ENCODE data around the gene BRME1.

BRME1 gene

GRCh38 chr19:13835791-13836723, 69.9 kb downstream of the BRME1 start:
- Histone ChIP-seq H3K4me1 (ENCODE audit: control insufficient read depth, insufficient read depth, low read length) (peaks cover 8% of the 10 kb centered on the region), H3K9me3 (ENCODE audit: control insufficient read depth, insufficient read depth, low read length) (no peaks in the 10 kb centered on the region), H3K27ac (ENCODE audit: low read length) (no peak overlapping the region), H3K4me3 (ENCODE audit: low read length) (no peak overlapping the region), H3K36me3 (ENCODE audit: control insufficient read depth, insufficient read depth, low read length) (no peaks in the 10 kb centered on the region), H3K27me3 (ENCODE audit: control insufficient read depth, insufficient read depth, low read length) (no peaks in the 10 kb centered on the region)
- no peak for DNase-seq (ENCODE audit: low read depth, low spot score)
- whole genome bisulfite sequencing (ENCODE audit: insufficient coverage, insufficient read length), result no CpG with 5 or more reads among the region's 21 CpGs

DNA sequence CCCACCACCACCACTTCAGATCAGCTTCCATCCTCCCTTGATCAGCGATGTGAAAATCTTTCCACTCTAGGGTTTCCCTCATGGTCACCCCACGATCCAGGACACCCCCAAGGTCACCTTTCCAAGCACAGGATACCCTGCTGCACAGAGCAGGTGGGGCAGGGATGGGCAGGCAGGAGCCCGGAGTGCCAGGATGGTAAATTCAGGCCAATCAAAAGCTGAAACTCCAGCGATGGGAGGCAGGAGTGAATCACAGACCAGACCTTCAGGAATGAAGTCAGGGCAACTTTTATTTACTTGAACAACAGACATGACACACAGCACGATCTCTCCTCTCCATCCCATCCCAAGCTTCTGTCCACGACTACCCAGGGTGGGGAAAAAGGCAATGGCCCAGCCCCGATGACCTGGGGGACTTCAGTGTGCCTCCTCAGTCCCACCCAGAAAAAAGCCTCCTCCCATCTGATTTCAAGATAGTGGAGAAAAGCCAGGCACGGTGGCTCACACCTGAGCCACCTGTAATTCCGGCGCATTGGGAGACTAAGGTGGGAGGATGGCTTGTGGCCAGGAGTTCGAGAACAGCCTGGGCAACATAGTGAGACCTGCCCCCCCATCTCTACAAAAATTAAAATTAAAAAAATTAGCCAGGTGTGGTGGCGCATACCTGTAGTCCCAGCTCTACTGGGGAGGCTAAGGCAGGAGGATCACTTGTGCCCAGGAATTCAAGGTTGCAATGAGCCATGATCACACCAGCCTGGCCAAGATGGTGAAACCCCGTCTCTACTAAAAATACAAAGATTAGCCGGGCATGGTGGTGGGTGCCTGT, 71.5 kb downstream of the BRME1 start:
- no peak overlapping the region for H3K27ac ChIP-seq (ENCODE audit: low read length)
- no peak for DNase-seq (ENCODE audit: low read depth, low spot score)

DNA sequence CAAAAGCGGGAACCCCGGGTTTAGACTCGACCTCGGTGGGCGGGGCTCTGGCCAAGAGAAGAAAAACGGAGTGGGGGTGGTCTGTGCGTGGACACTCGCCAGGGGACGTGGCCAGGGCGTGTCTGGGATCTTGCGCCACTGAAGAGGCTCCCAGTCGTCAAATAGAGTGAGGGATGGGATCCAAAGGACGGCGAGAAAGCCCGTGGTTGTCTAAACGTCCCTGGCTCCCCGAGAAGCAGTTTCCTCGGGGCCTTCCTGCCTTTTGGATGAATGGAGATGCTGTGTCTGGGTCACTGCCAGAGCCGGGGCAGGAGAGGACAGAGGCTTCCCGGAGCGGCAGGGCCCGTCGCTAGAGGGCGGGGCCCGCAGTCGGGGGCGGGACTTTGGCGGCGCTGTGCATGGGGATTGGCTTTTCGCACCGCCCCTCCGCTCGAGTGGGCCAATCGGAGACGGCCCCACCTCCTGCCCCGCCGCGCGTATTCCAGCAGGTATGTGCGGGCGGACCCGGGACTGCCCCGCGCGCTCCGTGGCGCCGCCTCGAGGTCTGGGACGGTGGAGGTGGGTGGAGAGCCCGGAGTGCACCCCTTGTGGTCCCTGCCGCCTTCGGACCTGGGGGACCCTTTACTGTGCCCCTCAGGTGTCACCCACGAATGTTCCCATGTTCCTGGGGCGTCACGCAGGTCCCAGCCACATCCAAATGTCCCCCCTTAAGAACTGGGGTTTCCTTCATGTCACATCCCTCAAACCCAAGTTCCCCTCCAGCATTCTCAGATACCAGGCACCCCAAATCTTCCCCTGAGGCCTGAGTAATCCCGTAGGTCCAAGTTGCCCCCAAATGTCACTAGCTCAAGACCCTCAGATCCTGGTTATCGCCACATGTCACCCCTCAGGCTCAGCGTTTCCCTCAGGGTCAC, 72.3 kb downstream of the BRME1 start:
- Histone ChIP-seq H3K27me3 (ENCODE audit: control insufficient read depth, insufficient read depth, low read length) (no peaks in the 10 kb centered on the region), H3K36me3 (ENCODE audit: control insufficient read depth, insufficient read depth, low read length) (peaks cover 11% of the 10 kb centered on the region; the same call in 1 of the 2 replicates), H3K4me1 (ENCODE audit: control insufficient read depth, insufficient read depth, low read length) (peaks cover 3% of the 10 kb centered on the region), H3K4me3 (ENCODE audit: low read length) (peak overlapping the region; percentile 24; the same call in 1 of the 2 replicates), H3K27ac (ENCODE audit: low read length) (no peak overlapping the region), H3K9me3 (ENCODE audit: control insufficient read depth, insufficient read depth, low read length) (no peaks in the 10 kb centered on the region)
- DNase-seq (ENCODE audit: low read depth, low spot score), result no peak
- WGBS (ENCODE audit: insufficient coverage, insufficient read length), result no CpG with 5 or more reads among the region's 59 CpGs

More for the DNA sequence above, 71.5 kb downstream of the BRME1 start:
- no peak overlapping the region for H3K4me3 ChIP-seq (ENCODE audit: low read length)
- no peaks in the 10 kb centered on the region for H3K9me3 ChIP-seq (ENCODE audit: control insufficient read depth, insufficient read depth, low read length)
- no CpG with 5 or more reads among the region's 14 CpGs for WGBS (ENCODE audit: insufficient coverage, insufficient read length)
- H3K36me3 ChIP-seq (ENCODE audit: control insufficient read depth, insufficient read depth, low read length), result peaks cover 11% of the 10 kb centered on the region; the same call in 1 of the 2 replicates
- H3K4me1 ChIP-seq (ENCODE audit: control insufficient read depth, insufficient read depth, low read length), result peaks cover 6% of the 10 kb centered on the region
- no peaks in the 10 kb centered on the region for H3K27me3 ChIP-seq (ENCODE audit: control insufficient read depth, insufficient read depth, low read length)
